ENCODE data around the gene STAT5A. TPM values are rescaled to one million over a fixed set of nuclear protein-coding genes. Genes with fewer than 3 reads are reported as not detected.

STAT5A gene
- total RNA-seq, 1 experiment from 2014 or later, result 3.4 TPM

DNA sequence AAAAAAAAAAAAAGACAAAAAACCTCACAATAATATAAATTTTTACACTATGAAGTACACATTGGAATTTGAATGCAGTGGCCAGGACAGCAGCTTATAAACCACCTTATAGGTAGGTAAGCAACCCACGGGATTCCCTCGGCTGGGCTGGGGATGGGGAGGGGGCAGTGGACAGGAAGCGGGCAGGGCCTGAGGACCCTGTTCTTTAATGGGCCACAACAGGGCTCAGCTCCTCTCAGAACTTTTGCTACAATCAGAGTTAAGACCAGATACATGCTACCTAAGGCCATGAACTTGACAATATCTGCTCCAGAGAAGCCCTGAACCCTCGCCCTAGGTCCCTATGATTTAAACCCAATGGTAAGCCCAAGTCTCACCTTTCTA, 25.1 kb downstream of the STAT5A start:
- POLR2A ChIA-PET (ENCODE audit: unreplicated experiment), result no interaction called here
- DNase-seq, result no peak
- CTCF ChIA-PET, result no interaction called here

DNA sequence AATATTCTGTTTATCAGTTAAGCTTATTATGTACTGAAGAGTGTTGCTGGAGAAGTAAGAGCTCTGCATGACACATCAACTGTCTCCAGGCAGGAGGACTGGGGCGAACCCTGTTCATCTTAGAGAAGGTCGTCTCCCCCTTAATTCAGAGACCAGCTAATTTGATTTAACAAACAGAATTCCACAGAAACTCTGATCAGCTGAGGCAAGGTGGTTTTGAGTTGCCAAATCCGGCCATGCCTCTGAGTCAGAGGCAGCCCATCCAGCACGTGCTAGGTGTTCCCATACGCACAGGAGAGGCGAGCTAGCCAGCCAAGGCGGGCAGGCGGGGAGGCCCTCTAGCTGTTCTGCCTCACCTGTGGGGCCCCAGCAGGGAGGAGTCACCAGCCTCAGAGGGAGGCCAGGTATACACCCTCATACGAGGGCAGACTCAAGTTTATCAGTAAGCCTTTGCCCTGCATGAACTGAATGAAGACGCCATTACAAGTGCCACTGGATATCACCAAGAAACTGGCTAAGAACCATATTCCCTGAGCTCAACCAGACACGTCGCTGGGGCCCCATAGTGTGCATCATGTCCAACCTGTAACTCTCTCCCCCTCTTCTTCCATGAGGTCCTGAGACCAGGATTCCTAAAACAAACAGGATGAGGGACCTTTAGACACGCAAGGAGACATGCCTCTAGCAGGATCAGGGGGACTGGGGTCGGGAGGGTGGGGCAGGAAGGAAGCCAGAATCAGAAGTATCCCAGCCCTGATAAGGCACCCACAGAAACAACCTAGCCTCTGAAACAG, 25.7 kb downstream of the STAT5A start:
- Histone ChIP-seq H3K36me3 (ENCODE audit: low read depth) (no peaks in the 10 kb centered on the region), H3K79me2 (ENCODE audit: low read depth) (no peaks in the 10 kb centered on the region), H4K20me1 (ENCODE audit: insufficient read depth) (no peaks in the 10 kb centered on the region), H3K9me3 (ENCODE audit: insufficient read depth, low read depth) (no peaks in the 10 kb centered on the region), H3K27ac (no peak overlapping the region), H3K4me3 (no peak overlapping the region), H2AFZ (no peak overlapping the region), H3K27me3 (ENCODE audit: insufficient read depth, low read depth) (no peaks in the 10 kb centered on the region), H3K4me1 (replicated peaks; ENCODE audit: insufficient read depth) (no peaks in the 10 kb centered on the region), H3K9me2 (ENCODE audit: insufficient read depth) (no peaks in the 10 kb centered on the region), H3K4me2 (no peak overlapping the region), H3F3A (ENCODE audit: insufficient read depth, low read depth) (peaks cover 8% of the 10 kb centered on the region; the same call in 1 of the 2 replicates)
- intact Hi-C loops (cut with micrococcal nuclease; ENCODE audit: unreplicated experiment), result no loop called here
- DNase-seq, result no peak
- TF ChIP-seq EZH2 (IDR thresholded peaks at IDR 0.05; ENCODE audit: low read depth) (no peak), CTCF (conservative IDR thresholded peaks at IDR 0.05) (no peak)
- BruUV-seq (replicated peaks), result no TSS peak
- ChIA-PET POLR2A (ENCODE audit: unreplicated experiment) (no interaction called here), CTCF (interaction anchor here (0.6 kb wide), 1 partner anchor 264 kb away, joined by 4 read pairs; no protein-coding TSS in a partner anchor)

More for the DNA sequence above, 25.1 kb downstream of the STAT5A start:
- Histone ChIP-seq H3K4me1 (replicated peaks; ENCODE audit: insufficient read depth) (no peaks in the 10 kb centered on the region), H2AFZ (no peak overlapping the region), H3K79me2 (ENCODE audit: low read depth) (no peaks in the 10 kb centered on the region), H3K4me2 (no peak overlapping the region), H3K36me3 (ENCODE audit: low read depth) (no peaks in the 10 kb centered on the region), H3F3A (ENCODE audit: insufficient read depth, low read depth) (peaks cover 8% of the 10 kb centered on the region; the same call in 1 of the 2 replicates), H3K9me3 (ENCODE audit: insufficient read depth, low read depth) (no peaks in the 10 kb centered on the region), H3K27ac (no peak overlapping the region), H3K9me2 (ENCODE audit: insufficient read depth) (no peaks in the 10 kb centered on the region), H3K27me3 (ENCODE audit: insufficient read depth, low read depth) (no peaks in the 10 kb centered on the region), H3K4me3 (no peak overlapping the region), H4K20me1 (ENCODE audit: insufficient read depth) (no peaks in the 10 kb centered on the region)
- no TSS peak for BruUV-seq (replicated peaks)
- TF ChIP-seq EZH2 (IDR thresholded peaks at IDR 0.05; ENCODE audit: low read depth) (no peak), CTCF (conservative IDR thresholded peaks at IDR 0.05) (no peak)
- intact Hi-C loops (cut with micrococcal nuclease; ENCODE audit: unreplicated experiment), result no loop called here

GRCh38 chr17:42315402-42316156, 27.3 kb downstream of the STAT5A start:
- H3K4me1 ChIP-seq (replicated peaks; ENCODE audit: insufficient read depth), result no peaks in the 10 kb centered on the region
- H3K4me3 ChIP-seq, result no peak overlapping the region
- H3K9me2 ChIP-seq (ENCODE audit: insufficient read depth), result no peaks in the 10 kb centered on the region
- BruUV-seq (replicated peaks), result no TSS peak
- intact Hi-C loops (cut with micrococcal nuclease; ENCODE audit: unreplicated experiment), result no loop called here
- no peak overlapping the region for H3K27ac ChIP-seq
- ChIA-PET CTCF (no interaction called here), POLR2A (ENCODE audit: unreplicated experiment) (no interaction called here)
- peaks cover 8% of the 10 kb centered on the region; the same call in 1 of the 2 replicates for H3F3A ChIP-seq (ENCODE audit: insufficient read depth, low read depth)
- no peaks in the 10 kb centered on the region for H3K36me3 ChIP-seq (ENCODE audit: low read depth)
- H2AFZ ChIP-seq, result no peak overlapping the region
- H3K4me2 ChIP-seq, result no peak overlapping the region
- no peaks in the 10 kb centered on the region for H4K20me1 ChIP-seq (ENCODE audit: insufficient read depth)
- H3K27me3 ChIP-seq (ENCODE audit: insufficient read depth, low read depth), result no peaks in the 10 kb centered on the region
- H3K9me3 ChIP-seq (ENCODE audit: insufficient read depth, low read depth), result no peaks in the 10 kb centered on the region
- TF ChIP-seq CTCF (conservative IDR thresholded peaks at IDR 0.05), result no peak
- no peak for TF ChIP-seq EZH2 (IDR thresholded peaks at IDR 0.05; ENCODE audit: low read depth)
- H3K79me2 ChIP-seq (ENCODE audit: low read depth), result no peaks in the 10 kb centered on the region
- DNase-seq, result no peak

Data from PC-9 (cell line).